ENCODE results near the gene DIPK1A.

GRCh38 chr1:92989253-92989652 is 28.0 kb upstream of the DIPK1A start:
- no peak for TF ChIP-seq CTCF (IDR thresholded peaks at IDR 0.05; ENCODE audit: borderline replicate concordance, extremely low read depth, low read length, poor library complexity, severe bottlenecking)
- no peak for TF ChIP-seq EZH2 (IDR thresholded peaks at IDR 0.05; ENCODE audit: borderline replicate concordance, low read depth, low read length, severe bottlenecking)

Data from DND-41 (cell line).